ENCODE results near the gene STK39.

Gene STK39

GRCh38 chr2:168156661-168157060 lies 90.7 kb downstream of the STK39 start:
- H4K8ac ChIP-seq (ENCODE audit: low read depth, low read length): no peak overlapping the region
- no peak overlapping the region for H3K4me2 ChIP-seq (ENCODE audit: low read length)
- H3K79me2 ChIP-seq (ENCODE audit: control insufficient read depth, insufficient read depth, low read length): no peaks in the 10 kb centered on the region
- no peak overlapping the region for H3K4ac ChIP-seq (ENCODE audit: low read depth, low read length)
- H3K23ac ChIP-seq (ENCODE audit: low read length): no peak overlapping the region
- no peaks in the 10 kb centered on the region for H3K36me3 ChIP-seq (ENCODE audit: control insufficient read depth, insufficient read depth, low read length)
- no peak overlapping the region for H4K5ac ChIP-seq (ENCODE audit: low read length)
- H3K27me3 ChIP-seq (ENCODE audit: insufficient read depth, low read length, poor library complexity): no peaks in the 10 kb centered on the region
- H3K4me1 ChIP-seq (ENCODE audit: control insufficient read depth, low read depth, low read length): no peaks in the 10 kb centered on the region
- H3K9ac ChIP-seq (ENCODE audit: low read length): no peak overlapping the region
- no peak overlapping the region for H2BK15ac ChIP-seq (replicated peaks; ENCODE audit: low read depth)
- no peak overlapping the region for H3K27ac ChIP-seq (ENCODE audit: low read depth, low read length)
- H3K79me1 ChIP-seq (ENCODE audit: low read length): no peaks in the 10 kb centered on the region
- no peak overlapping the region for H3K18ac ChIP-seq (ENCODE audit: low read length)
- no peak overlapping the region for H2AK5ac ChIP-seq (ENCODE audit: low read length)
- no peak overlapping the region for H3K56ac ChIP-seq (ENCODE audit: low read length)
- WGBS (ENCODE audit: extremely low coverage, insufficient coverage, low lambda C conversion rate): no CpG with 5 or more reads among the region's 5 CpGs
- H2BK5ac ChIP-seq (ENCODE audit: low read length): no peak overlapping the region
- H2BK120ac ChIP-seq (ENCODE audit: low read depth, low read length): no peak overlapping the region
- DNase-seq: peak; percentile 54
- H3K4me3 ChIP-seq (ENCODE audit: low read length): no peak overlapping the region

- Histone ChIP-seq H3K4me2 (ENCODE audit: low read length) (no peak overlapping the region), H3K27me3 (ENCODE audit: insufficient read depth, low read length, poor library complexity) (no peaks in the 10 kb centered on the region), H3K27ac (ENCODE audit: low read depth, low read length) (no peak overlapping the region), H3K18ac (ENCODE audit: low read length) (no peak overlapping the region), H2BK120ac (ENCODE audit: low read depth, low read length) (no peak overlapping the region), H2BK5ac (ENCODE audit: low read length) (no peak overlapping the region), H2BK15ac (replicated peaks; ENCODE audit: low read depth) (no peak overlapping the region), H3K79me1 (ENCODE audit: low read length) (no peaks in the 10 kb centered on the region), H3K79me2 (ENCODE audit: control insufficient read depth, insufficient read depth, low read length) (no peaks in the 10 kb centered on the region), H3K23ac (ENCODE audit: low read length) (no peak overlapping the region), H3K56ac (ENCODE audit: low read length) (no peak overlapping the region), H3K4ac (ENCODE audit: low read depth, low read length) (no peak overlapping the region), H3K4me1 (ENCODE audit: control insufficient read depth, low read depth, low read length) (no peaks in the 10 kb centered on the region), H4K8ac (ENCODE audit: low read depth, low read length) (no peak overlapping the region), H2AK5ac (ENCODE audit: low read length) (no peak overlapping the region), H4K5ac (ENCODE audit: low read length) (no peak overlapping the region), H3K36me3 (ENCODE audit: control insufficient read depth, insufficient read depth, low read length) (no peaks in the 10 kb centered on the region), H3K9ac (ENCODE audit: low read length) (no peak overlapping the region), H3K4me3 (ENCODE audit: low read length) (no peak overlapping the region)
- WGBS (ENCODE audit: extremely low coverage, insufficient coverage, low lambda C conversion rate): no CpG with 5 or more reads among the region's 2 CpGs
- DNase-seq: no peak
Measured at GRCh38 chr2:168155680-168156079, 91.7 kb downstream of the STK39 start.

- no peak overlapping the region for H2AK5ac ChIP-seq (ENCODE audit: low read length)
- H4K8ac ChIP-seq (ENCODE audit: low read depth, low read length): no peak overlapping the region
- H3K9ac ChIP-seq (ENCODE audit: low read length): no peak overlapping the region
- no peak for DNase-seq
- H3K18ac ChIP-seq (ENCODE audit: low read length): no peak overlapping the region
- H3K23ac ChIP-seq (ENCODE audit: low read length): no peak overlapping the region
- no peak overlapping the region for H3K56ac ChIP-seq (ENCODE audit: low read length)
- no peak overlapping the region for H2BK5ac ChIP-seq (ENCODE audit: low read length)
- H3K79me1 ChIP-seq (ENCODE audit: low read length): no peaks in the 10 kb centered on the region
- H3K27me3 ChIP-seq (ENCODE audit: insufficient read depth, low read length, poor library complexity): no peaks in the 10 kb centered on the region
- H3K4me1 ChIP-seq (ENCODE audit: control insufficient read depth, low read depth, low read length): no peaks in the 10 kb centered on the region
- H3K27ac ChIP-seq (ENCODE audit: low read depth, low read length): no peak overlapping the region
- H3K4me3 ChIP-seq (ENCODE audit: low read length): no peak overlapping the region
- no peak overlapping the region for H3K4me2 ChIP-seq (ENCODE audit: low read length)
- H3K36me3 ChIP-seq (ENCODE audit: control insufficient read depth, insufficient read depth, low read length): no peaks in the 10 kb centered on the region
- no peak overlapping the region for H4K5ac ChIP-seq (ENCODE audit: low read length)
- WGBS (ENCODE audit: extremely low coverage, insufficient coverage, low lambda C conversion rate): no CpG with 5 or more reads among the region's 3 CpGs
- H2BK15ac ChIP-seq (replicated peaks; ENCODE audit: low read depth): no peak overlapping the region
- no peaks in the 10 kb centered on the region for H3K79me2 ChIP-seq (ENCODE audit: control insufficient read depth, insufficient read depth, low read length)
- H2BK120ac ChIP-seq (ENCODE audit: low read depth, low read length): no peak overlapping the region
- no peak overlapping the region for H3K4ac ChIP-seq (ENCODE audit: low read depth, low read length)
Measured at GRCh38 chr2:168155046-168155445, 92.3 kb downstream of the STK39 start.

GRCh38 chr2:168152902-168153530 lies 94.4 kb downstream of the STK39 start:
- H3K18ac ChIP-seq (ENCODE audit: low read length): no peak overlapping the region
- no peak overlapping the region for H2AK5ac ChIP-seq (ENCODE audit: low read length)
- H3K4me2 ChIP-seq (ENCODE audit: low read length): no peak overlapping the region
- no peak overlapping the region for H3K27ac ChIP-seq (ENCODE audit: low read depth, low read length)
- H3K56ac ChIP-seq (ENCODE audit: low read length): no peak overlapping the region
- DNase-seq: no peak
- no CpG with 5 or more reads among the region's 2 CpGs for WGBS (ENCODE audit: extremely low coverage, insufficient coverage, low lambda C conversion rate)
- H3K36me3 ChIP-seq (ENCODE audit: control insufficient read depth, insufficient read depth, low read length): no peaks in the 10 kb centered on the region
- H3K4me3 ChIP-seq (ENCODE audit: low read length): no peak overlapping the region
- H3K9ac ChIP-seq (ENCODE audit: low read length): no peak overlapping the region
- no peak overlapping the region for H3K23ac ChIP-seq (ENCODE audit: low read length)
- H3K79me1 ChIP-seq (ENCODE audit: low read length): no peaks in the 10 kb centered on the region
- H3K4ac ChIP-seq (ENCODE audit: low read depth, low read length): no peak overlapping the region
- H4K8ac ChIP-seq (ENCODE audit: low read depth, low read length): no peak overlapping the region
- H4K5ac ChIP-seq (ENCODE audit: low read length): no peak overlapping the region
- no peak overlapping the region for H2BK15ac ChIP-seq (replicated peaks; ENCODE audit: low read depth)
- no peaks in the 10 kb centered on the region for H3K27me3 ChIP-seq (ENCODE audit: insufficient read depth, low read length, poor library complexity)
- no peak overlapping the region for H2BK5ac ChIP-seq (ENCODE audit: low read length)
- H3K4me1 ChIP-seq (ENCODE audit: control insufficient read depth, low read depth, low read length): no peaks in the 10 kb centered on the region
- H2BK120ac ChIP-seq (ENCODE audit: low read depth, low read length): no peak overlapping the region
- no peaks in the 10 kb centered on the region for H3K79me2 ChIP-seq (ENCODE audit: control insufficient read depth, insufficient read depth, low read length)

- no peak overlapping the region for H3K18ac ChIP-seq (ENCODE audit: low read length)
Measured at GRCh38 chr2:168149986-168150385, 97.4 kb downstream of the STK39 start.

More at GRCh38 chr2:168149986-168150385, 97.4 kb downstream of the STK39 start:
- no peaks in the 10 kb centered on the region for H3K36me3 ChIP-seq (ENCODE audit: control insufficient read depth, insufficient read depth, low read length)
- no peaks in the 10 kb centered on the region for H3K79me1 ChIP-seq (ENCODE audit: low read length)
- H3K4me2 ChIP-seq (ENCODE audit: low read length): no peak overlapping the region
- no peak overlapping the region for H3K9ac ChIP-seq (ENCODE audit: low read length)
- H2BK120ac ChIP-seq (ENCODE audit: low read depth, low read length): no peak overlapping the region
- H3K4ac ChIP-seq (ENCODE audit: low read depth, low read length): no peak overlapping the region
- WGBS (ENCODE audit: extremely low coverage, insufficient coverage, low lambda C conversion rate): no CpG with 5 or more reads among the region's 6 CpGs
- H4K8ac ChIP-seq (ENCODE audit: low read depth, low read length): no peak overlapping the region
- no peaks in the 10 kb centered on the region for H3K79me2 ChIP-seq (ENCODE audit: control insufficient read depth, insufficient read depth, low read length)
- H3K27ac ChIP-seq (ENCODE audit: low read depth, low read length): no peak overlapping the region
- H3K23ac ChIP-seq (ENCODE audit: low read length): no peak overlapping the region
- H3K4me1 ChIP-seq (ENCODE audit: control insufficient read depth, low read depth, low read length): no peaks in the 10 kb centered on the region
- H3K56ac ChIP-seq (ENCODE audit: low read length): no peak overlapping the region
- no peak overlapping the region for H2BK15ac ChIP-seq (replicated peaks; ENCODE audit: low read depth)
- no peaks in the 10 kb centered on the region for H3K27me3 ChIP-seq (ENCODE audit: insufficient read depth, low read length, poor library complexity)
- H2BK5ac ChIP-seq (ENCODE audit: low read length): no peak overlapping the region
- no peak for DNase-seq
- no peak overlapping the region for H2AK5ac ChIP-seq (ENCODE audit: low read length)
- no peak overlapping the region for H4K5ac ChIP-seq (ENCODE audit: low read length)
- H3K4me3 ChIP-seq (ENCODE audit: low read length): no peak overlapping the region
